Measurements from ENCODE around the gene NRROS. TPM values are rescaled to one million over a fixed set of nuclear protein-coding genes. Genes with fewer than 3 reads are reported as not detected.
"Not testable (repeated sequence)": the region's sequence is repeated elsewhere in the genome, so short reads cannot be mapped to it uniquely, and the experiment has no call there.

Gene NRROS
- total and polyA plus RNA-seq, 10 of the 15 experiments (the other 5 are each of a cell fraction or from before 2014, with no cell fraction given) = 0.35 to 42.2 (median 12.6) TPM

GRCh38 chr3:196636369-196637349 lies 2.8 kb upstream of the NRROS start:
- TF ChIP-seq POLR2AphosphoS5 (IDR thresholded peaks at IDR 0.05; ENCODE audit: low read length) (no peak), ATF2 (IDR thresholded peaks at IDR 0.05; ENCODE audit: low read length) (no peak), IKZF1 (conservative IDR thresholded peaks at IDR 0.05) (no peak), LARP7 (IDR thresholded peaks at IDR 0.05) (no peak), ATF7 (IDR thresholded peaks at IDR 0.05; ENCODE audit: low read depth) (no peak), BRCA1 (IDR thresholded peaks at IDR 0.05; ENCODE audit: low read depth, low read length) (no peak)
- Histone ChIP-seq H4K20me1 (ENCODE audit: control insufficient read depth, insufficient read depth) (no peaks in the 10 kb centered on the region), H3K27me3 (replicated peaks in 1 of 2; ENCODE audit: control insufficient read depth in 2 of 2, insufficient read depth in 2 of 2, low read length in 1 of 2) (no peaks in the 10 kb centered on the region), H2AFZ (ENCODE audit: control insufficient read depth, low read depth, low read length) (no peak overlapping the region), H3K9me3 (replicated peaks; ENCODE audit: control insufficient read depth, insufficient read depth, low read length) (no peaks in the 10 kb centered on the region), H3K27ac (ENCODE audit: control insufficient read depth, insufficient read depth) (no peak overlapping the region), H3K4me3 (no peak overlapping the region), H3K4me2 (ENCODE audit: control insufficient read depth, insufficient read depth) (no peak overlapping the region), H3K4me1 (ENCODE audit: control insufficient read depth, insufficient read depth, low read length) (peaks cover 32% of the 10 kb centered on the region), H3K79me2 (ENCODE audit: control insufficient read depth, insufficient read depth, low read length) (peaks cover 42% of the 10 kb centered on the region), H3K36me3 (ENCODE audit: control insufficient read depth in 2 of 2, insufficient read depth in 2 of 2, low read length in 1 of 2) (no peaks in the 10 kb centered on the region), H3K9ac (ENCODE audit: control insufficient read depth, insufficient read depth, low read length) (no peak overlapping the region)
- BruUV-seq (replicated peaks) = no TSS peak
- FAIRE-seq (no peak), ATAC-seq (no peak), DNase-seq (ENCODE audit: low read depth, low spot score) (no peak)
- ChIA-PET RAD21 (ENCODE audit: unreplicated experiment) (no interaction called here), SMC1A (ENCODE audit: uncharacterized antibody, unreplicated experiment) (interaction anchor here (1.1 kb wide), 2 partner anchors 28 to 306 kb away, joined by 3 read pairs; partner anchors contain the start of gene NCBP2), CTCF (interaction anchor here (0.9 to 1.5 kb wide), 3 partner anchors 27 to 59 kb away, joined by 3 to 6 read pairs (median 3); no protein-coding TSS in a partner anchor), POLR2A (interaction anchor here (1.1 to 1.3 kb wide), 3 partner anchors 17 to 76 kb away, joined by 3 read pairs; partner anchors contain the start of genes CEP19 and PIGX)
- intact Hi-C loops (cut with micrococcal nuclease; ENCODE audit: unreplicated experiment) (no loop called here), in situ Hi-C loops (cut with MboI) (no loop called here)
- WGBS (ENCODE audit: insufficient coverage, insufficient replicate concordance, low lambda C conversion rate, missing lambda C conversion rate) = 89% methylated on average over 20 of the region's 20 CpGs

DNA sequence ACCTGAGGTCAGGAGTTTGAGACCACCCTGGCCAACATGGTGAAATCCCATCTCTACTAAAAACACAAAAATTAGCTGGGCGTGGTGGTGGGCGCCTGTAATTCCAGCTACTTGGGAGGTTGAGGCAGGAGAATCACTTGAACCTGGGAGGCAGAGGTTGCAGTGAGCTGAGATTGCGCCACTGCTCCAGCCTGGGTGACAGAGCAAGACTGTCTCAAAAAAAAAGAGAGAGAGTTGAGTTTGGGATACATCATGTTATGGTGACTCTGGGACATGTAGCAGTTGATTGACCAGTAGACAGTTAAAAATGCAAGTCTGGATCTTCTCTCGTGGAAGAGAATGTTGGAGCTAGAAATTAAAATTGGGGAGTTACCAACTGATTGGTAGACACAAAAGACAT lies 1.6 kb upstream of the NRROS start:
- BruUV-seq (replicated peaks); H4K20me1 ChIP-seq (ENCODE audit: control insufficient read depth, insufficient read depth); RAD21 ChIA-PET (ENCODE audit: unreplicated experiment); H2AFZ ChIP-seq (ENCODE audit: control insufficient read depth, low read depth, low read length); ATAC-seq; H3K27ac ChIP-seq (ENCODE audit: control insufficient read depth, insufficient read depth); H3K27me3 ChIP-seq (replicated peaks in 1 of 2; ENCODE audit: control insufficient read depth in 2 of 2, insufficient read depth in 2 of 2, low read length in 1 of 2); H3K4me3 ChIP-seq; H3K9me3 ChIP-seq (replicated peaks; ENCODE audit: control insufficient read depth, insufficient read depth, low read length); H3K9ac ChIP-seq (ENCODE audit: control insufficient read depth, insufficient read depth, low read length); intact Hi-C loops (cut with micrococcal nuclease; ENCODE audit: unreplicated experiment); in situ Hi-C loops (cut with MboI); H3K36me3 ChIP-seq (ENCODE audit: control insufficient read depth in 2 of 2, insufficient read depth in 2 of 2, low read length in 1 of 2); FAIRE-seq; DNase-seq (ENCODE audit: low read depth, low spot score); H3K4me2 ChIP-seq (ENCODE audit: control insufficient read depth, insufficient read depth): not testable (repeated sequence)
- CTCF ChIA-PET = interaction anchor here (1.2 to 7.9 kb wide), 3 partner anchors 28 to 58 kb away, joined by 3 to 64 read pairs (median 8); no protein-coding TSS in a partner anchor
- POLR2A ChIA-PET = interaction anchor here (1.1 to 1.3 kb wide), 3 partner anchors 15 to 23 kb away, joined by 3 read pairs; no protein-coding TSS in a partner anchor
- SMC1A ChIA-PET (ENCODE audit: uncharacterized antibody, unreplicated experiment) = interaction anchor here (0.8 to 1.7 kb wide), 4 partner anchors 8 to 49 kb away, joined by 3 to 4 read pairs (median 4); no protein-coding TSS in a partner anchor
- WGBS (ENCODE audit: insufficient coverage, insufficient replicate concordance, low lambda C conversion rate, missing lambda C conversion rate) = 100% methylated on average over 3 of the region's 4 CpGs
- Histone ChIP-seq H3K4me1 (ENCODE audit: control insufficient read depth, insufficient read depth, low read length) (peaks cover 42% of the 10 kb centered on the region), H3K79me2 (ENCODE audit: control insufficient read depth, insufficient read depth, low read length) (peaks cover 53% of the 10 kb centered on the region)

Measured in GM12878 (cell line).